Choroid plexus epithelial cell (primary cell): Measurements from ENCODE around the gene CACNG7.

Experiments
- DNase-seq: peaks from one replicate; pipeline ENCODE4 v3.0.0-alpha.2; 2010; ENCODE audit warnings: low read depth
- H3K4me3 ChIP-seq: 2 replicates; pipeline ENCODE4 v1.5.1; 2011; ENCODE audit warnings: low read depth, mild to moderate bottlenecking, control low read depth, low read length, moderate library complexity
- TF ChIP-seq, protein P1 (sequence below): conservative IDR thresholded peaks from 2 replicates; pipeline ENCODE4 v1.5.1; 2011; ENCODE audit warnings: low read depth, mild to moderate bottlenecking, control low read depth, inconsistent platforms, low read length, moderate library complexity

CACNG7 gene

DNA sequence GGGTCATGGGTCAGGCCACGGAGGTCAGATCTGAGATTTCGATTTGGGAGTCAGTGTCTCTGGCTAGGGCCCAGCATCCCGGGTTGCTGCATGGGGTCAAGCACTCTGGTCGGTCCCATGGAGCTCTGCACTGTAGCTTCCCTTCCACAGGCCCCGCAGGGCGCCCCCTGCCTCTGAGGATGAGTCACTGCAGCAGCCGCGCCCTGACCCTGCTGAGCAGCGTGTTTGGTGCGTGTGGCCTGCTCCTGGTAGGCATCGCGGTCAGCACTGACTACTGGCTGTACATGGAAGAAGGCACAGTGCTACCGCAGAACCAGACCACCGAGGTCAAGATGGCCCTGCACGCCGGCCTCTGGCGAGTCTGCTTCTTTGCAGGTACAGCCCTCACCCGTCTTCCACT, 3.6 kb downstream of the CACNG7 start:
- H3K4me3 ChIP-seq: no peak overlapping the region
- no peak for DNase-seq
- TF ChIP-seq, protein P1, sequence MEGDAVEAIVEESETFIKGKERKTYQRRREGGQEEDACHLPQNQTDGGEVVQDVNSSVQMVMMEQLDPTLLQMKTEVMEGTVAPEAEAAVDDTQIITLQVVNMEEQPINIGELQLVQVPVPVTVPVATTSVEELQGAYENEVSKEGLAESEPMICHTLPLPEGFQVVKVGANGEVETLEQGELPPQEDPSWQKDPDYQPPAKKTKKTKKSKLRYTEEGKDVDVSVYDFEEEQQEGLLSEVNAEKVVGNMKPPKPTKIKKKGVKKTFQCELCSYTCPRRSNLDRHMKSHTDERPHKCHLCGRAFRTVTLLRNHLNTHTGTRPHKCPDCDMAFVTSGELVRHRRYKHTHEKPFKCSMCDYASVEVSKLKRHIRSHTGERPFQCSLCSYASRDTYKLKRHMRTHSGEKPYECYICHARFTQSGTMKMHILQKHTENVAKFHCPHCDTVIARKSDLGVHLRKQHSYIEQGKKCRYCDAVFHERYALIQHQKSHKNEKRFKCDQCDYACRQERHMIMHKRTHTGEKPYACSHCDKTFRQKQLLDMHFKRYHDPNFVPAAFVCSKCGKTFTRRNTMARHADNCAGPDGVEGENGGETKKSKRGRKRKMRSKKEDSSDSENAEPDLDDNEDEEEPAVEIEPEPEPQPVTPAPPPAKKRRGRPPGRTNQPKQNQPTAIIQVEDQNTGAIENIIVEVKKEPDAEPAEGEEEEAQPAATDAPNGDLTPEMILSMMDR: peak; percentile 37

GRCh38 chr19:53915000-53915399, 5.9 kb downstream of the CACNG7 start:
- DNase-seq: no peak
- TF ChIP-seq, protein P1: no peak
- H3K4me3 ChIP-seq: no peak overlapping the region

DNA sequence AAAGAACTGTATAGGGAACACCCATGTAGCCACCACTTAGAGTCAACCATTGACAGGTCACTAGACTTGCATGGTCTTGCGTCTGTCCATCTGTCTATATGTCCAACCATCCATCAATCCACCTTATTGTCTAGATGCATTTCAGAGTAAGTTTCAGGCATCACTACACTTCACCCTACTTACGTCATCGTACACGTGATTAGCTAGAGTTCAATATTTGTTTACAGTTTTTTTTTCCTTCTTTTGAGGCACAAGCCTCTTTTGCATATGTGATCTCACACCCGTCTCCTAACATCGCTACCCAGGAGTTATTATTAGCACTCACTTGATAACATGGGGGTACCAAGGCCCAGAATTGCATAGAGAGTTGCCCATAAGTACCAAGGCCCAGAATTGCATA, 6.9 kb downstream of the CACNG7 start:
- H3K4me3 ChIP-seq: no peak overlapping the region
- TF ChIP-seq, protein P1: no peak
- DNase-seq: no peak

DNA sequence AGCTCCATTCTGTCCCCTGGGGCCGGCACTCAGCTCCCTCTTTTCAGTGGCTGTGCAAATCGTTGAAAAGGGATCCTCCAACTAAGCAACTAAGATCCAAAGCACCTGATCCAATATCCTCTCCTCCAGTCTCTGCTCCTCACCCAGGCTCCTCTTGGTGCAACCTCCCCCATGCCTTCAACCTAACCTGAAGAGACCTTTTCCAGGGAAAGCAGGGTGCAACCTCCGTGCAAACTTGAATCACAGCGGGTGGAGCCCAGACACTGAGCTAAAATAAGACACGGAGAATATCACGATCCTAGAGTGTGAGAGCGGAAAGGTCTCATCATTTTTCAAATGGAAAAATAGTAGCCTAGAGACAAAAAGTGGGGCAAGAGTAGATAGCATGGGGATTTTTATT, 8.3 kb downstream of the CACNG7 start:
- DNase-seq: no peak
- no peak overlapping the region for H3K4me3 ChIP-seq
- TF ChIP-seq, protein P1: no peak

GRCh38 chr19:53927739-53928138, 18.7 kb downstream of the CACNG7 start:
- no peak overlapping the region for H3K4me3 ChIP-seq
- DNase-seq: peak; percentile 86
- TF ChIP-seq, protein P1: no peak

DNA sequence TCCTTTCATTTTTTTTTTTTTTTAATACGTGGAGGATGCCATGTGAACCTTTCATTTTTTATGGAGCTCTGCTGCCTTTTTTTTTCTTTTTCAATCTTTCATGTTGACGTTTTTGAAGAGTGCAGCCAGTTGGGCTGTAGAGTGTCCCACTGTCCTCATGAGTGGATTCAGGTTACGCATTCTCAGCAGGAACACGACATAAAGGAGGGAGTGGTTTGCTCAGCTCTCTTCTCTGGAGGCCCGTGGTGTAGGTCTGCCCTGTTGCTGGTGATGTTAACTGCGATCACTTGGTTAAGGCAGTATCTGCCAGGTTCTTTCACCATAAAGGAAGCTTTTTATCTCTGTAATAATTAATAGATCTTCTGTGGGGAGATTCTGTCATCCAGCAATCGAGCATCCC, 27.0 kb downstream of the CACNG7 start:
- no peak for DNase-seq
- H3K4me3 ChIP-seq: no peak overlapping the region

More for the DNA sequence above, 27.0 kb downstream of the CACNG7 start:
- TF ChIP-seq, protein P1: no peak
